Stimulated activated CD8-positive, alpha-beta memory T cell treated with anti-CD3 and anti-CD28 coated beads, Interleukin-15, amount 100 ng/mL, for 48 hours (primary cell): ENCODE results near the gene TMC5.
"Not testable (repeated sequence)": the region's sequence is repeated elsewhere in the genome, so short reads cannot be mapped to it uniquely, and the experiment has no call there.

ENCODE experiments used
- DNase-seq, 2 donors: peaks; one replicate each; pipeline ENCODE4 v3.0.0-alpha.2; 2020; ENCODE audit warnings: low read depth in 2 of 2

TMC5 gene, protein sequence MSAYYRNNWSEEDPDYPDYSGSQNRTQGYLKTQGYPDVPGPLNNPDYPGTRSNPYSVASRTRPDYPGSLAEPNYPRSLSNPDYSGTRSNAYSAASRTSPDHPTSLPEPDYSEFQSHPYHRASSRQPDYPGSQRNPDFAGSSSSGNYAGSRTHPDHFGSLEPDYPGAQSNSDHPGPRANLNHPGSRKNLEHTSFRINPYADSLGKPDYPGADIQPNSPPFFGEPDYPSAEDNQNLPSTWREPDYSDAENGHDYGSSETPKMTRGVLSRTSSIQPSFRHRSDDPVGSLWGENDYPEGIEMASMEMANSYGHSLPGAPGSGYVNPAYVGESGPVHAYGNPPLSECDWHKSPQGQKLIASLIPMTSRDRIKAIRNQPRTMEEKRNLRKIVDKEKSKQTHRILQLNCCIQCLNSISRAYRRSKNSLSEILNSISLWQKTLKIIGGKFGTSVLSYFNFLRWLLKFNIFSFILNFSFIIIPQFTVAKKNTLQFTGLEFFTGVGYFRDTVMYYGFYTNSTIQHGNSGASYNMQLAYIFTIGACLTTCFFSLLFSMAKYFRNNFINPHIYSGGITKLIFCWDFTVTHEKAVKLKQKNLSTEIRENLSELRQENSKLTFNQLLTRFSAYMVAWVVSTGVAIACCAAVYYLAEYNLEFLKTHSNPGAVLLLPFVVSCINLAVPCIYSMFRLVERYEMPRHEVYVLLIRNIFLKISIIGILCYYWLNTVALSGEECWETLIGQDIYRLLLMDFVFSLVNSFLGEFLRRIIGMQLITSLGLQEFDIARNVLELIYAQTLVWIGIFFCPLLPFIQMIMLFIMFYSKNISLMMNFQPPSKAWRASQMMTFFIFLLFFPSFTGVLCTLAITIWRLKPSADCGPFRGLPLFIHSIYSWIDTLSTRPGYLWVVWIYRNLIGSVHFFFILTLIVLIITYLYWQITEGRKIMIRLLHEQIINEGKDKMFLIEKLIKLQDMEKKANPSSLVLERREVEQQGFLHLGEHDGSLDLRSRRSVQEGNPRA

DNA sequence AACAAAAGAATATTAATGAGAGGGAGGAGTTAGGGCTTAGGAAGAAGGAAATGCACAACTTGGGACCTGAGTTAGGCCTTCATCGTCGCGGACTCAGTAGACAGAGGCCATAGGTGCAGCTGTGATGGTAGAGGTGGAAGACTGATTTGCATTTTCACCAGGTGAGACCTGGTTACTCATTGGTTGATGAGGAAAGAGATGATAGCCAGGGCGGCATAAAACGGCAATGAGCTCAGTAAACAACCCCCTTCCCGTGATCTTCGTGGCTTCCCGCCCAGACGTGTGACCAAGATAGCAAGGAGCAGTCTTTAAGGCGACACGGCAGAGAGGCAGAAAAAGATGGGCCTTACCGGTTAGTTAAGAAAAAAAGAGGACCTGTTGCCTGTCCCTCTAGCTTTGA is at the start of gene TMC5:
Gene TMC5, plus strand, starts transcription at position 244 of the 400 bp plus-strand sequence. CDS start 22,156 bp downstream, outside the sequence.
- no peak for DNase-seq

DNA sequence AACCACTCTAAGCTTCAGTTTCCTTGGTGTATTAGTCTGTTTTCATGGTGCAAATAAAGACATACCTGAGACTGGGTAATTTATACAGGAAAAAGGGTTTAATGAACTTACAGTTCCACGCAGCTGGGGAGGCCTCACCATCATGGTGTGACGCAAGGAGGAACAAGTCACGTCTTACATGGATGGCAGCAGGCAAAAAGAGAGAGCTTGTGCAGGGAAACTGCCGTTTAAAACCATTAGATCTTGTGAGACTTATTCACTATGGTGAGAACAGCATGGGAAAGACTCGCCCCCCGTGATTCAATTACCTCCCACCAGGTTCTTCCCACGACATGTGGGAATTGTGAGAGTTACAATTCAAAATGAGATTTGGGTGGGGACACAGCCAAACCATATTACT is 45.1 kb upstream of the TMC5 start:
- not testable (repeated sequence) for DNase-seq

DNA sequence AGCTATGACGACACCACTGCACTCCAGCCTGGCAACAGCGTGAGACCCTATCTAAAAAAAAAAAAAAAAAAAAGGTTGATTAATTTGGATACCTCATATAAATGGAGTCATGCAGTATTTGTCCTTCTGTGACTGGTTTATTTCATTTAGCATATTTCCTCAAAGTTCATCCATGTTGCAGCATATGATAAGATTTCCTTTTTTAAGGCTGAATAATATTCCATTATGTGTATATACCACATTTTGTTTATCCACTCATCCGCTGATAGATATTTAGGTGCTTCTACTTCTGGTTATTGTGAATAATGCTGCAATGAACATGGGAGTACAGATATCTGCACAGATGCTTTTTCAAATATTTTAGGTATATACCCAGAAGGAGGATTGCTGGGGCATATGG is 43.3 kb upstream of the TMC5 start:
- DNase-seq: no peak

DNA sequence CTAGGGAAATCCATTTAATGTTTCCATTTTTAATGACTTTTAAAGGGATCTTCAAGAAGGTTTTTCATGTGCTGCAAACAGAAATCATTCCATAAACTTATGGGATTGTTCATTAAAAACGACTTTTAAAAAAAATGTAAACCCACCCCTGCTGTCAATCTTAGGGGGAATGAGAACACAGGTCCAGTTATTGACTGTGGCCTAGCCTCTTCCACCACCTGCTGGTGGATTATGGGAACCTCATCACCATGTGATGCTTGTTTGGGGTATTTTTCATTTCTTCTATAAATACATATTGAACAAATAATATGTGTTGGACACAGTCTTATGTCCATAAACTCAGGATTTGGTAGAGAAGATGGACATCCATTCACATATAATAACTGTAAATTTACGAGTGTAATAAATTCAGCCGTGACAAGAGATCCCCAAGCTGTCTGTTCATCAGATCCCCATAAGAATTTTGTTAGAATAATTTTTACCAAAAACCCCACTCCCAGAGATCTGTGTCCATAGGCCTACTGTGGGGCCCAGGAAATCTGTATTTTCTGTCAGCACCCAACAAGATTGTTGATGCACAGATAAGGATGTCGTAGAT is 42.0 kb upstream of the TMC5 start:
- no peak for DNase-seq

DNA sequence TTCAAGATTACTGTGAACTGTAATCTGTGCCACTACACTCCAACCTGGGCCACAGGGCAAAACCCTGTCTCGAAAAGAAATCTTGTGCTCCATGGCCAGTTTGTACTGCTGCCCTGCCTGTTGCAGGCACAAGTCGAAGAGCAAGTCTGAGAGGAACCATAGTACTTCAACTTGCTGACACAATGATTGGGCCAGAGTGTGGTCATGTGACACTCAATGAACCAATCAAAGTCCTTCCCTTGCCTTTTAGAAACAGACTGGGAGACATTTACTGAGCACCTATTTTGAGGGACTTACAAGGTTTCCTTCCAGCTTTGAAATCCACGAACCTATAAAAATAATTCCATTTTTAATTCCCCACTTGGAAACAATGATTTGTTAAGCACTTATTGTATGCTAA is 39.8 kb upstream of the TMC5 start:
- DNase-seq: no peak

DNA sequence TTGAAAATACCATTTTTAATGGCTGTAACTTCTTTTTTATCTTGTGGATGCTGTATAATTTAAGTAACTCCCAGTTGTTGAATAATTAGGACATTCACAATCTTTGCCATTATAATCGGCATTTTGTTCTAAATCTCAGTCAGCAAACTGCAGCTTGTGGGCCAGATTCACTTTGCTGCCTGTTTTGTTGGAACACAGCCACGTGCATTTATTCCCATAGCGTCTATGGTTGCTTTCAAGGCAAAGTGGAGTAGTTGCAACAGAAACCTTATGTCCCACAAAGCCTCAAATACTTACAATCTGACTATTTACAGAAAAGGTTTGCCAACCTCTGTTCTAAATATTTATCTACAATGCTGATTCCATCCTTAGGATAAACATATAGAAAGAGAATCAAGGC is 39.2 kb upstream of the TMC5 start:
- DNase-seq: no peak

DNA sequence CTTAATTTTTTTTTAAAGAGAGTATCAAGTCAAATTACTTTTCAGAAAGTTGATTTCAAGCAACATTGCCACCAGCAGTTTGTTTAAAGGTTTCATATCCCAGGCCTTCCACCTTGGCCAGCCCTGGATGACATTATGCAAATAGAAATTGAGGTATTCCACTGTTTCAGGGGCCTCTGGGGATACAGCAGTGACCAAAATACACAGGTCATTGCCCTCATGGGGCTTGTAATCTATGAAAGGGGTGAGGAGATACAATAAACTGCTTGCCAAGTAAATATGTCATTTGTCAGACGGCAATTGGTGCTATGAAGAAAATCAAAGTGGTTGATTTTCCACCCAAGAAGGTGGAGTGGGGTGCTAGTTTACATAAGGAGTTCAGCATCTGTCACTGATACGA is 37.8 kb upstream of the TMC5 start:
- DNase-seq: no peak

DNA sequence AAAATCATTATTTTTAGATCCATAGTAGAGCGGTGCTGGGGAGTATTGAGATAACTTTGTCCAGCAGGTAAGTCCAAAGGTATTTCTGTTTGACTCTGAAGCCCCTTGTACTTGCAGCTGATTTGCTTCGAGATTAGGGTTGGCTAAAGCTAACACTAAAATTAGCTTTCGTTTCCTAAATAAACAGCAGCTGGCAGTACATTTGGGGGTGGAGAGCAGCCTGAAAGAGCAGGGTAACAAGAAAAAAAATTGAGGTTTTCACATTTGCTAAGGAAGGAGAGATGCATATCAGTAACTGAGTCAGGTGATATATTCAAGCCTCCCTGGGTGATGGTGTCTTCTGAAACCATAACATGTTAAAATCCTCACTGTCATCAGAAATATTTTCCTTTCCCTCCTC is 37.4 kb upstream of the TMC5 start:
- no peak for DNase-seq

DNA sequence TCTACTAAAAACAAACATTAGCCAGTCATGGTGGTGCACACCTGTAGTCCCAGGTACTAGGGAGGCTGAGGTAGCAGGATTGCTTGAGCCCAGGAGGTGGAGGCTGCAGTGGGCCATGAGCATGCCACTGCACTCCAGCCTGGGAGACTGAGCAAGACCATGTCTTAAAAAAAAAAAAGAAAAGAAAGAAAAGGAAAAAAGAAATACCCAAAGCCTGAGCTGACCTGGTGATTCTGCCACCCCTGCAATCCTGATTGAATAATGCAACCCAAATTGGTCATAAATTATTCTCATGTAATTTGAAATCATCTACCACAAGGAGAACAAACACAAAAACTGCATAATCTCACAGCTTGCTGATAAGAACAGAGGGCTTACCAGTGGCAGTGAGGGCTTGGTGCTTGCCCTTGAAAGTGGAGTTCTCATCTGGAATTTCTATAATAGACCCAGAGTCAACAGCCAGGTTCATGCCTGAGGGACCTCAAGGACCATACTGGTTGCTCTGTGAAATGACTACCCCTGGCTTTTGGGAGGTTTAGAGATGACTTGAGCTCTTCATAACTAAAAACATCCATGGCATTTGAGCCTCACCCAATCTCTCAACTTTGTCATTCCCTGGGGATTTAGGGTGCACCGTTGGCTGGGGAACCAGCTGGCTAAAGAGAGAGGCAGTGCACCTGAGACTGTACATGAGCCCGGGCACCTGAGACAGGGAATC is 35.4 kb upstream of the TMC5 start:
- DNase-seq: no peak

DNA sequence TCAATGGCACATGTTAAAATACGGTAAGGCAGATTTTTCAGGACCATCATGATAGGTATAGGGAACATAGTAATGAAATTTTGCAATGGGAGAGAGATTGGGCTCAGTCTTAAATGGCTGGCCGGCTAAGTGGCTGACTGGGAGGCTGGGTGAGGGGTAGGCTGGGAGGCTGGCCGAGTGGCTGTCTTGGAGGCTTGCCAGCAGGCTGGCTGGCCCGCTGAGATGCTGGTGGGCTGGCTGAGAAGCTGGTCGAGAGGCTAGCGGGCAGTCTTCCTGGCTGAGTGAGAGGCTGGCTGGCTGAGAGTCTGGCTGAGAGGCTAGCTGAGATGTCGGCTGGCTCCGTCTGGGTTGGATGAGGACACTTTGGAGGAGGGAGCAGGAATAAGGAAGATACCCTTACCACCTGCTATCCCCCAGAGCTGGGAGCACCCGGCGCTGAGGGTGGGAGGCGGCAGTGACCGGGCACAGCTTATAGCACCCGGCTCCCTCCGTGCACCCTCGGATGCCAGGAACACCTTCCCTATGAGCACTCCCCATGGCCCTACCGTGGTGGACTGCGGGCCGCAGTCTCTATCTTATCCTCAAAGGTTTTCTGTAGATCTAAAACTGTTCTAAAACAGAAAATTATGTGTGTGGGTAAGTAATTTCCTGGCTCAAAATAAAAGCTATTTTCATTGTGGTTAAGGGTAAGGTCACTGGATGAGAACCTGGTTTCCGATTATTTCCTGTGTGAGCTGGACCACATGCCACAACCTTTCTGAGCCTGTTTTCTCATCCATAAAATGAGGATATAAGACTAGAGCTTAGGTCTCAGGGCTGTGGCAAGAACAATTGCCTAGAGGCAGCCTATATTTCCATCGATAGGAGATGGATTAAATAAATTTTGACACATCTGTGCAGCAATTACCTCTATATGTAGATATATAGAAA is 34.5 kb upstream of the TMC5 start:
- no peak for DNase-seq

DNA sequence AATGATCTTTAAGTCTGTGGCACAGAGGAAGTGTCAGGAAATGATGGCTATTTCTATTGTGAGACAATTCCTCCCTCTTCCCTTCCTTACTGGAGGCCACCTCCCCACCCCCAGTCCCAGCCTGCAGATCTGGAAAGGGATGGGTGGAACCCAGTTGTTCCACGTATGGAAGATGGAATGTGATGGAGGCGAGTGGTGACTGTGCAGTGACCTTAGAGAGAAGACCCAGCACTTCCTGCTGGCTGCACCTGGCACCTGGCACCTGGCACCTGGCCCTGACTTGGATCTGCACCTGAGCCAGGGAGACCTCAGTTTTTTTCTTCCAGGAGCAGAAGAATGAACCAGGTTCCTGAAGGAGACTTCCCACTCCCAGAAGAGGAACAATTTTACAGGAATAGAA is 33.0 kb upstream of the TMC5 start:
- no peak for DNase-seq

DNA sequence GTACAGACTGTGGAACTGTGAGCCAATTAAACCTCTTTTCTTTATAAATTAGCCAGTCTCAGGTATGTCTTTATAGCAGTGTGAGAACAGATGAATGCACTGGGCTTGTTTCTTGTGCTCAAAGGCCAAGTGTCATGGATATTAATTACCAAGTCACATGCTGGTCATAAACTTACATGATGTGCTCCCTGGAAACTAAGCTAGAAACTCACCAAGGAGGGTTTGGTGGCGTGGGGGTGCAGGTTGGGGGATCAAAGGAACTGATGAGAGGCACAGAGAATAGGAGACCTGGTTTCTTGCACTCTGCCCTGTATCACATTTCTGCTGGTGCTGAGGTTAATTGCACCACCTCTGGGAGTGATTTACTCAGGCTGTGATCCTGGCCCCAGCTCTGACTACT is 31.2 kb upstream of the TMC5 start:
- DNase-seq: no peak

DNA sequence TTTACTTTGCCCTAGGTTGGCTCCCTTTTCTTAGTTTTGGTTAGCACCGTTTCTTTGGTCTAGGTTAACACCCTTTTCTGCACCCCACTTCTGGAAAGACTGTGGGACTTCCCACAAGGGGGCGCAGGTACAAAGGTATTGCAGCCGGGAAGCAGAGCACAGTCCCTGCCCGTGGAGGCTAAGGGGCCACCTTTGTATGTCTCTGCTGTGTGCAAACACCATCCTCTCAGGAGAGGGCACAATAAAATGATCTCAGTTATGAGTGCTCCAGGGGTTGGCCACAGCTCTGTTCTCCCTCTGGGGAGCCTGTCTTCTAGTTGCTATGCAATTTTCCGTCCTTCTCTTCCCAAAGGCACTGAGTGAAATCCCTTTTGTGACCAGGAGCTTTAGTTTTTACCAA is 28.4 kb upstream of the TMC5 start:
- peak in 1 of 2 donors; percentile 21 for DNase-seq

DNA sequence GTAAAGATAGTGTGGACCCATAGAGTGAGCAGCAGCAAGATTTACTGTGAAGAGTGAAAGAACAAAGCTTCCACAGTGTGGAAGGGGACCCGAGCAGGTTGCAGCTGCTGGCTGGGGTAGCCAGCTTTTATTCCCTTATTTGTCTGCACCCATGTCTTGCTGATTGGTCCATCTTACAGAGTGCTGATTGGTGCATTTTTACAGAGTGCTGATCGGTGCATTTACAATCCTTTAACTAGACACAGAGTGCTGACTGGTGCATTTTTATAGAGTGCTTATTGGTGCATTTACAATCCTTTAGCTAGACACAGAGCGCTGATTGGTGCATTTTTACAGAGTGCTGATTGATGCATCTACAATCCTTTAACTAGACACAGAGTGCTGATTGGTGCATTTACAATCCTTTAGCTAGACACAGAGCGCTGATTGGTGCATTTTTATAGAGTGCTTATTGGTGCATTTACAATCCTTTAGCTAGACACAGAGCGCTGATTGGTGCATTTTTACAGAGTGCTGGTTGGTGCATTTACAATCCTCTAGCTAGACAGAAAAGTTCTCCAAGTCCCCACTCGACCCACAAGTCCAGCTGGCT is 26.4 kb upstream of the TMC5 start:
- DNase-seq: not testable (repeated sequence)

DNA sequence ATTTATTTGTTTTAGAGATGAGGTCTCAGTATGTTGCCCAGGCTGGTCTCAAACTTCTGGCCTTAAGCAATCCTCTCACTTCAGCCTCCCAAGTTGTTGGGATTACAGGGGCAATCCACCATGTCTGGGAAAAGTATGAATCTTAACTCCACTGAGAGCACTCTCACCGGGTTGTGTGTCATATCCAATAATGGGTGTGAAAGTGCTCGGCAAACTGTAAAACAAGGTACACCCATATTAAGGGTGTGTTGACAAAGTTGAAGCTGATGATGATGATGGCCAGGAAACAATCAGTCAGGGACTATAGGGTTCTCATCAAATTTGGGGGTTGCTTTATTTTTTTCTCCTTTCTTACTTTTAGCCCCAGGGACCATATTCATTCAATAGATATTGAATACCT is 25.3 kb upstream of the TMC5 start:
- no peak for DNase-seq

DNA sequence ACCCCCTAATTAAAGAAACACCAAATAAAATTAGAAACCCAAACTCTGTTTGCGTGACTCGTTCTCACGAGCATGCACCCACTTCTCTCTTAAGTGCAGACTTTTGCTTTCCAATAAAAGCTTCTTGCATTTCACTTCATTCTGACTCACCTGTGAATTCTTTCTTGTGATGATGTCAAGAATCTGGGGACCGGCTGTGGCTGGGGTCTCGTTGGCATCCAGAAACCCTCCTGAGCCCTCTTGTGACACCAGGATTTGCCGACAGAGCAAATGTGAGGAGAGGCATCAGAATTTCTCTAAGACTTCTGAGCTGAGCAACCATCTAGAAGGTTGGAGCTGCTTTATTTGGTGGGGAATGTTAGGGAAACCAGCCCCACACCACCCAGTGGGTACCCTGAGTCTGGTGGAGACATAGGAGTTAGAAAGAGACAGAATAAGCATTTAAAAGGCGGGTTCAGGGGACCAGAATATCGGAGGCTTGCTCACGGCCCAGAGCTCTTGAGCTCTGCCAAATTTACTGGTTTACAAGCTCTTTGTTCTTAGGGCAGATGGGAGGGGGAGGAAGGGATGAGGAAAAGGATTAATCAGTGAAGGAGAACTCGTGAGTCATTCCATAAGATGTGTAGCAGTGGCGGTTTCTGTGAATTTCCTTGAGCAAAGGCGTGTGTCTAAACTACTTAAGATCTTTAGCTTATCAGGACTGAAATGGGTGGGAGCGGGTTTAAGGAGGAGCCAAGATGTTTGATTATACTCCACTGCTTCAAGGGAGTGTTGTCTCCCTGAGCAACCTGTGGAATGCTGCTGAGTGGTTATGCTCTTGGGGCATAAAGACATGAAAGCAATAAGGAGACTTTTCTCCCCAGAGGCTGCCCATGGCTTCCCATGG is 24.2 kb upstream of the TMC5 start:
- no peak for DNase-seq

DNA sequence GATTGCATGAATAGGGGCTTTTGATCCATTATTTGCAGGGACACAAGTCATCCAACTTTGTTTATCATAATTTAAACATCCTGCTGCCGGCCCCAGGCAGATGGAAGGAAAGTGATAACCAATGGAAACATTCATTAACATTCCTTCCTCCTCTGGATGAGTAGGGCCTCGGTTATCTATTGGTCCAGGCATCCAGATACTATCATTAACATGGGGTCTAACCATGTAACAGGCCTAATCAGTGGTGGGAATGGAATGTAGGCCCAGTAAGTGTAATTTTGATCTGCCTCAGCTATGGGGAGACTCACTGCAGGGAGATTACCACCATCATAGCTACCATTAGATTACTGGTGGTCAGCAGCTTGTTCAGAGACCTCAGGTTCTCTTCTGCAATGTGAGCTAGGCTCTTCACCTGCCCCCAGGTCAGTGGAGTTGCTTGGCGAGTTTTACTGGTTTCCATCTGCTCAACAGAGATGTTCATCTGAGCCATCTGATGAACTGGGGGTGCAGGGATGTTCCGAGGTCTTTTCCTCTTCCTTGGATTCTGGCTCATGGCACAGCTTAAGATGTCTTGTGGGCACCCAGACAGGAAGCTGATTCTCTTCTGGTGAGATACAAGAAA is 21.9 kb upstream of the TMC5 start:
- not testable (repeated sequence) for DNase-seq

DNA sequence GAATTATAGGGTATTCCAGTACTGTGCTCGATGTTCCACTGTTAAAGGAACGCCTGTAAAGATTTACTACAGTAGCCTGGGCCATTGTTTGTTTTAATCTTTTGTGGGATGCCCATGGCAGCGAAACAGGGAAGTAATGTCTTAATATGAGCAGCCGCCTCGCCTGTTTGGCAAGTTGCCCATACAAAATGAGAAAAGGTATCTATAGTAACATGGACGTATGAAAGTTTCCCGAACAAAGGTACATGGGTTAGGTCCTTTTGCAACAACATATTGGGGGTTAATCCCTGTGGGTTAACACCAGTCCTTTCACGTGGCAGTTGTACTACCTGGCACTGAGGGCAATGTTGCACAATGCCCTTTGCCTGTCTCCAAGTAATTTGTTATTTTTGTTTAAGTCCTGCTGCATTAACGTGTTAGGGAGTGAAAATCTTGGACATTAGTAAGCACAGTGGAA is 21.1 kb upstream of the TMC5 start:
- DNase-seq: no peak

DNA sequence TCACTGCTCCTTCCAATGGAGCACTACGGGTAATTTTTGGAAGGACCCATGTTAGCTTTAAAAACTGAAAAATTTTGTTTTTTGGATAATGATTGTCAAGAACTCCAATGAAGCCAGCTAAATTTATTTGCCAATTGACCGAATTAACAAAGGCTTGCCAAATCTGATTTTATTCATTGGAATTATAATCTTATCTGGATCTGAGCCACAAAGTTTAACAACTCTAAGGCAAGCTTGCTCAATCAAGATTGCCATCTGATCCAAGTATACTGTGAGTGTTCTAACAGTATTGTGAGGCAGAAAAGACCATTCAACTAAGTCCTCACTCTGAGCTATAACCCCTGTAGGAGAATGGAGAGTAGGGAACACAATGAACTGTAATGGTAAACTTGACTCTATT is 20.3 kb upstream of the TMC5 start:
- not testable (repeated sequence) for DNase-seq
